Keratinocyte (primary cell): ENCODE results near the gene TMEM120B.

ENCODE experiments used
- CTCF ChIP-seq, 3 experiments: IDR thresholded peaks in 1 of 3; conservative IDR thresholded peaks in 1 of 3; optimal IDR thresholded peaks in 1 of 3; 2 replicates in 2 of 3; 3 replicates in 1 of 3; pipeline versions ENCODE3 to v1.5.1; 2011; ENCODE audit warnings: low read length in 3 of 3, mild to moderate bottlenecking in 3 of 3, moderate library complexity in 2 of 3, control low read depth in 1 of 3, inconsistent platforms in 1 of 3; ENCODE audit not compliant: insufficient read depth in 2 of 3; ENCODE audit errors: extremely low read depth in 1 of 3
- EZH2 ChIP-seq: IDR thresholded peaks from one replicate; pipeline ENCODE4 v1.6.1; 2012; ENCODE audit warnings: inconsistent platforms, mild to moderate bottlenecking, low read length, moderate library complexity

- TF ChIP-seq EZH2: no peak
- no peak for TF ChIP-seq CTCF (optimal IDR thresholded peaks at IDR 0.05 in 1 of 3, IDR thresholded peaks at IDR 0.05 in 1 of 3, conservative IDR thresholded peaks at IDR 0.05 in 1 of 3; ENCODE audit: extremely low read depth in 1 of 3, insufficient read depth in 2 of 3, low read length in 3 of 3)
Measured at GRCh38 chr12:121802843-121803698, 90.5 kb downstream of the TMEM120B start.
